HL-60 (cell line): ENCODE data around the gene PAPPA.

Experiments used
- DNase-seq, 2 experiments: peaks; one replicate each; pipeline ENCODE4 v3.0.0-alpha.2; 2010 to 2020; ENCODE audit warnings: low read depth in 1 of 2, low spot score in 1 of 2
- H3K27ac ChIP-seq: fragments of 250-450 bp; sonication (Bioruptor Pico); replicated peaks from 2 replicates; pipeline ENCODE4 v1.5.1; 2020; ENCODE audit warnings: mild to moderate bottlenecking, moderate library complexity
- H3K27me3 ChIP-seq: fragments of 250-450 bp; sonication (Bioruptor Pico); 2 replicates; pipeline ENCODE4 v1.5.1; 2021; ENCODE audit warnings: mild to moderate bottlenecking, moderate library complexity; ENCODE audit not compliant: insufficient read depth, poor library complexity, severe bottlenecking
- H3K4me3 ChIP-seq: replicated peaks from 2 replicates; pipeline ENCODE4 v1.5.1; 2011; ENCODE audit warnings: mild to moderate bottlenecking, control low read depth, low read length; ENCODE audit not compliant: insufficient read depth
- GABPA ChIP-seq: IDR thresholded peaks from 2 replicates; pipeline ENCODE4 v1.6.1; 2012; ENCODE audit warnings: low read depth
- POLR2AphosphoS5 ChIP-seq: IDR thresholded peaks from 2 replicates; pipeline ENCODE4 v1.6.1; 2012; ENCODE audit warnings: low read depth
- SPI1 ChIP-seq: IDR thresholded peaks from 2 replicates; pipeline ENCODE4 v1.6.1; 2012; ENCODE audit warnings: low read depth, mild to moderate bottlenecking, borderline replicate concordance
- TF ChIP-seq, protein P1 (sequence below): IDR thresholded peaks from 2 replicates; pipeline ENCODE4 v1.6.1; 2012; ENCODE audit warnings: low read depth; ENCODE audit not compliant: insufficient replicate concordance
- TF ChIP-seq, protein P2 (sequence below): IDR thresholded peaks from one replicate; pipeline ENCODE4 v1.5.1; 2011; ENCODE audit warnings: low read length, control low read depth, inconsistent platforms; ENCODE audit not compliant: insufficient read depth

PAPPA gene

DNA sequence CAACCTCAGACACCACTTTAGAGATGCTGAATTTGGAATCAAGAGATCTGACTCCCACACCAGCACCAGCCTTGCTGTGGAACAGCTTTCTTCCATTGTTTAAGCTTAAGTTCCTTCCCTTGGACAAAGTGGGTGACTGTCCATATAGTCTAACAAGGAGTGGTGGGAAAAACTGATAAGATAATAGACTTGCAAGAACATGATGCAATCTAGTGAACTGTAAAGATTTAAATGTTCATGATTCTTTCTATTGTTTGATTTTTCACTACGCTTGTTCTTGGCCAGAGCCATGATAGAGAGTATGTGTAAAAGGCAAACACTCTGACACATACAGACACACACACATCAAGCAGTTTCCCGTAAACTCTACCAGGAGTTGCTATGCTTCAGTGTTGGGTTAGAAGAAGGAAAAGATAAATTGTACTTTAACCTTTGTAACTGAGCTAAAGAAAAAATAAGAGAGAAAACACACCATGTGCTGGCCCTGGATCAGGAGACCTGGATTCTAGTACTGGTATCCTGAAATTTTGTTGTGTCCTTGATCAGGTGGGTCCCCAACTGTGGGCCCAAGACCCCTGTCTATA is 94.3 kb downstream of the PAPPA start:
- no peak for TF ChIP-seq GABPA
- TF ChIP-seq POLR2AphosphoS5 = no peak
- TF ChIP-seq, protein P1, sequence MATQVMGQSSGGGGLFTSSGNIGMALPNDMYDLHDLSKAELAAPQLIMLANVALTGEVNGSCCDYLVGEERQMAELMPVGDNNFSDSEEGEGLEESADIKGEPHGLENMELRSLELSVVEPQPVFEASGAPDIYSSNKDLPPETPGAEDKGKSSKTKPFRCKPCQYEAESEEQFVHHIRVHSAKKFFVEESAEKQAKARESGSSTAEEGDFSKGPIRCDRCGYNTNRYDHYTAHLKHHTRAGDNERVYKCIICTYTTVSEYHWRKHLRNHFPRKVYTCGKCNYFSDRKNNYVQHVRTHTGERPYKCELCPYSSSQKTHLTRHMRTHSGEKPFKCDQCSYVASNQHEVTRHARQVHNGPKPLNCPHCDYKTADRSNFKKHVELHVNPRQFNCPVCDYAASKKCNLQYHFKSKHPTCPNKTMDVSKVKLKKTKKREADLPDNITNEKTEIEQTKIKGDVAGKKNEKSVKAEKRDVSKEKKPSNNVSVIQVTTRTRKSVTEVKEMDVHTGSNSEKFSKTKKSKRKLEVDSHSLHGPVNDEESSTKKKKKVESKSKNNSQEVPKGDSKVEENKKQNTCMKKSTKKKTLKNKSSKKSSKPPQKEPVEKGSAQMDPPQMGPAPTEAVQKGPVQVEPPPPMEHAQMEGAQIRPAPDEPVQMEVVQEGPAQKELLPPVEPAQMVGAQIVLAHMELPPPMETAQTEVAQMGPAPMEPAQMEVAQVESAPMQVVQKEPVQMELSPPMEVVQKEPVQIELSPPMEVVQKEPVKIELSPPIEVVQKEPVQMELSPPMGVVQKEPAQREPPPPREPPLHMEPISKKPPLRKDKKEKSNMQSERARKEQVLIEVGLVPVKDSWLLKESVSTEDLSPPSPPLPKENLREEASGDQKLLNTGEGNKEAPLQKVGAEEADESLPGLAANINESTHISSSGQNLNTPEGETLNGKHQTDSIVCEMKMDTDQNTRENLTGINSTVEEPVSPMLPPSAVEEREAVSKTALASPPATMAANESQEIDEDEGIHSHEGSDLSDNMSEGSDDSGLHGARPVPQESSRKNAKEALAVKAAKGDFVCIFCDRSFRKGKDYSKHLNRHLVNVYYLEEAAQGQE = no peak
- TF ChIP-seq, protein P2, sequence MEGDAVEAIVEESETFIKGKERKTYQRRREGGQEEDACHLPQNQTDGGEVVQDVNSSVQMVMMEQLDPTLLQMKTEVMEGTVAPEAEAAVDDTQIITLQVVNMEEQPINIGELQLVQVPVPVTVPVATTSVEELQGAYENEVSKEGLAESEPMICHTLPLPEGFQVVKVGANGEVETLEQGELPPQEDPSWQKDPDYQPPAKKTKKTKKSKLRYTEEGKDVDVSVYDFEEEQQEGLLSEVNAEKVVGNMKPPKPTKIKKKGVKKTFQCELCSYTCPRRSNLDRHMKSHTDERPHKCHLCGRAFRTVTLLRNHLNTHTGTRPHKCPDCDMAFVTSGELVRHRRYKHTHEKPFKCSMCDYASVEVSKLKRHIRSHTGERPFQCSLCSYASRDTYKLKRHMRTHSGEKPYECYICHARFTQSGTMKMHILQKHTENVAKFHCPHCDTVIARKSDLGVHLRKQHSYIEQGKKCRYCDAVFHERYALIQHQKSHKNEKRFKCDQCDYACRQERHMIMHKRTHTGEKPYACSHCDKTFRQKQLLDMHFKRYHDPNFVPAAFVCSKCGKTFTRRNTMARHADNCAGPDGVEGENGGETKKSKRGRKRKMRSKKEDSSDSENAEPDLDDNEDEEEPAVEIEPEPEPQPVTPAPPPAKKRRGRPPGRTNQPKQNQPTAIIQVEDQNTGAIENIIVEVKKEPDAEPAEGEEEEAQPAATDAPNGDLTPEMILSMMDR = no peak
- no peak for TF ChIP-seq SPI1
- H3K27me3 ChIP-seq = no peaks in the 10 kb centered on the region
- no peak overlapping the region for H3K4me3 ChIP-seq
- H3K27ac ChIP-seq = no peak overlapping the region
- DNase-seq = no peak

DNA sequence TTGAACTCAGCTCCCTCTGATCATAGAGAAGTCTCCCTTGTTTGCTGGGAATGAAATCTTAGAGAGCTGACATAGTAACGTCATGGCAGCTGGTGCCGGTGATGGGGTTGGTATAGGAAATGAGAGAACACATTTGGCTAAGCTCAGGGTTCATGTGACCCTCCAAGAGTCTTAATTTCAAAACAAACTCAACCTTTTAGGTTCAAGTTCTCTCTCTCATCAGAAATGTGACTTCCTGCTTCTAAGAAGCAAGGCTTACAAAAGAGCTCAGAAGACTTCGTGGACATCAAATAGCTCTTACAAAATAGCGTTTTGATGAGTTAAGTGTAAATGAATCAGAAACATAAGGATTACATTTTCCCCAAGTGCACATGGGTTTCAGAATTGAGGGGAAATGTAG is 97.3 kb downstream of the PAPPA start:
- TF ChIP-seq, protein P1 = no peak
- no peak for TF ChIP-seq POLR2AphosphoS5
- TF ChIP-seq GABPA = no peak
- H3K27ac ChIP-seq = no peak overlapping the region
- DNase-seq = no peak

DNA sequence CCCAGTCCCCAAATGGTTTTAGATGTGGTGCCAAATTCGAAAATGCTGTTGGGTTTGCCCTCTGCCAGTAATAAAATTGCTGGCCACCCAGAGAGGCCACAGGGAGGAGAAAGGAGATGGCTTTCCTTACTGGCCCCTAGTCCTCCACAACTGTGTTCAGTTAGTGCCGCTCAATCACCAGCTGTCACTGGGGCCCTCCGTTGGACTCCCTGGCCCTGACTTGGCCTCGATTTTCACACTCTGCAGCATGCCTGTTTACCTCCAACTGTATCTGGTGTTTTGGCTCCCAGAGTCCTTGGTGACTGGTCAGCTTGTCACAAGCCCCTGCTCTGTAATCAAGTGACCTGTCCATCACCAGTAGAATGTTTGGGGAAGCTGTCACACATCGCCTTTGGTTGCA is 97.8 kb downstream of the PAPPA start:
- Histone ChIP-seq H3K4me3 (no peak overlapping the region), H3K27ac (no peak overlapping the region), H3K27me3 (no peaks in the 10 kb centered on the region)
- no peak for DNase-seq
- TF ChIP-seq, protein P2 = no peak
- TF ChIP-seq, protein P1 = no peak
- TF ChIP-seq SPI1 = no peak
- TF ChIP-seq GABPA = no peak
- no peak for TF ChIP-seq POLR2AphosphoS5

More for the DNA sequence above, 97.3 kb downstream of the PAPPA start:
- no peaks in the 10 kb centered on the region for H3K27me3 ChIP-seq
- no peak overlapping the region for H3K4me3 ChIP-seq
